Sigmoid colon (tissue), 4 donors: ENCODE data around the gene TRAF3.

Source experiments
- POLR2A ChIP-seq, 2 donors: fragments of 450-650 bp; IDR thresholded peaks; one replicate each; pipeline ENCODE4 v1.6.1; 2016; ENCODE audit warnings: antibody characterized with exemption in 2 of 2, mild to moderate bottlenecking in 2 of 2, moderate library complexity in 2 of 2
- POLR2AphosphoS5 ChIP-seq, 4 donors: sonication (generic); formaldehyde crosslinking; IDR thresholded peaks; one replicate each; pipeline ENCODE4 v1.6.1; 2017; ENCODE audit warnings: antibody characterized with exemption in 4 of 4
- TF ChIP-seq, protein P1 (sequence below), 4 experiments: fragments of 450-650 bp in 3 of 4; fragments of 200-600 bp in 1 of 4; IDR thresholded peaks; one replicate each; pipeline ENCODE4 v1.5.1; 2016 to 2019; ENCODE audit warnings: antibody characterized with exemption in 4 of 4, mild to moderate bottlenecking in 3 of 4, moderate library complexity in 2 of 4

GRCh38 chr14:102728501-102728900 lies 48.7 kb upstream of the TRAF3 start:
- no peak for TF ChIP-seq POLR2A (IDR thresholded peaks at IDR 0.05)
- TF ChIP-seq, protein P1, sequence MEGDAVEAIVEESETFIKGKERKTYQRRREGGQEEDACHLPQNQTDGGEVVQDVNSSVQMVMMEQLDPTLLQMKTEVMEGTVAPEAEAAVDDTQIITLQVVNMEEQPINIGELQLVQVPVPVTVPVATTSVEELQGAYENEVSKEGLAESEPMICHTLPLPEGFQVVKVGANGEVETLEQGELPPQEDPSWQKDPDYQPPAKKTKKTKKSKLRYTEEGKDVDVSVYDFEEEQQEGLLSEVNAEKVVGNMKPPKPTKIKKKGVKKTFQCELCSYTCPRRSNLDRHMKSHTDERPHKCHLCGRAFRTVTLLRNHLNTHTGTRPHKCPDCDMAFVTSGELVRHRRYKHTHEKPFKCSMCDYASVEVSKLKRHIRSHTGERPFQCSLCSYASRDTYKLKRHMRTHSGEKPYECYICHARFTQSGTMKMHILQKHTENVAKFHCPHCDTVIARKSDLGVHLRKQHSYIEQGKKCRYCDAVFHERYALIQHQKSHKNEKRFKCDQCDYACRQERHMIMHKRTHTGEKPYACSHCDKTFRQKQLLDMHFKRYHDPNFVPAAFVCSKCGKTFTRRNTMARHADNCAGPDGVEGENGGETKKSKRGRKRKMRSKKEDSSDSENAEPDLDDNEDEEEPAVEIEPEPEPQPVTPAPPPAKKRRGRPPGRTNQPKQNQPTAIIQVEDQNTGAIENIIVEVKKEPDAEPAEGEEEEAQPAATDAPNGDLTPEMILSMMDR (IDR thresholded peaks at IDR 0.05): no peak
- no peak for TF ChIP-seq POLR2AphosphoS5 (IDR thresholded peaks at IDR 0.05)
